Right lobe of liver (tissue), 6 donors: ENCODE data around the gene ANKRD60. TPM values are rescaled to one million over a fixed set of nuclear protein-coding genes. Genes with fewer than 3 reads are reported as not detected.

Experiments used
- ATAC-seq, 4 donors: fragments of 200-7000 bp; cut with Tn5 transposase; one replicate each; pipeline ENCODE4 v1.9.1; 2020; ENCODE audit warnings: mild to moderate bottlenecking in 4 of 4, moderate library complexity in 4 of 4
- DNase-seq, 3 donors: peaks; one replicate each; pipeline ENCODE4 v3.0.0-alpha.2; 2020
- H3K27ac ChIP-seq, 3 donors: fragments of 200-600 bp; one replicate each; pipeline ENCODE4 v1.8.0; 2022
- H3K27me3 ChIP-seq, 2 donors: fragments of 200-600 bp; one replicate each; pipeline ENCODE4 v1.8.0; 2022
- H3K36me3 ChIP-seq, 4 donors: fragments of 200-600 bp; sonication (generic) in 1 of 4; one replicate each; pipeline versions ENCODE4 v1.5.1 to v1.8.0; 2017 to 2022; ENCODE audit warnings: control low read depth in 1 of 4
- H3K4me1 ChIP-seq, 4 donors: fragments of 200-600 bp; sonication (generic) in 1 of 4; one replicate each; pipeline versions ENCODE4 v1.5.1 to v1.8.0; 2017 to 2022; ENCODE audit warnings: control low read depth in 1 of 4
- H3K4me3 ChIP-seq, 3 donors: fragments of 200-600 bp; one replicate each; pipeline ENCODE4 v1.8.0; 2022
- H3K9me3 ChIP-seq, 4 donors: fragments of 200-600 bp; sonication (generic) in 1 of 4; one replicate each; pipeline versions ENCODE4 v1.5.1 to v1.8.0; 2017 to 2022; ENCODE audit warnings: control low read depth in 1 of 4
- POLR2A ChIP-seq: fragments of 450-650 bp; IDR thresholded peaks from one replicate; pipeline ENCODE4 v1.6.1; 2017; ENCODE audit warnings: antibody characterized with exemption, mild to moderate bottlenecking
- WGBS: methylation state at CpG from one replicate; pipeline ENCODE4 v1.1.6; 2018; ENCODE audit warnings: low coverage, low lambda C conversion rate; ENCODE audit not compliant: insufficient coverage; ENCODE audit errors: missing lambda C conversion rate; 5-methylcytosine and 5-hydroxymethylcytosine counted together
- intact Hi-C, 2 donors: fragments of 100-400 bp; cut with DNase I; formaldehyde crosslinking; loops; one replicate each; pipeline versions ENCODE4 v1.11.2 to v1.14.1; 2022
- total RNA-seq, 6 experiments: library from RNA; depleted of rRNA in 2 of 6; stranded (reverse); fragments of >200 nt in 2 of 6; fragmentation: NEBNext Ultra II Directional in 3 of 6; extraction: Animal tissue kit (Norgen Biotek cat#: 25700) in 3 of 6; gene quantifications; one replicate each; pipeline versions ENCODE4 v1.1.0 to v1.2.4, GENCODE V29; 2016 to 2023
- TF ChIP-seq, protein P1 (sequence below), 4 donors: fragments of 200-600 bp in 3 of 4; fragments of 450-650 bp in 1 of 4; IDR thresholded peaks; one replicate each; pipeline versions ENCODE4 v1.5.1 to v1.8.0; 2016 to 2022; ENCODE audit warnings: antibody characterized with exemption in 4 of 4, mild to moderate bottlenecking in 2 of 4
- donor health status: DM: no; HTN: yes; CAD: no.
- donor health status: DM: no; HTN: no; CAD: no.
- donor health status: DM: no; HTN: no; CAD: no.
- donor health status: DM: no; HTN: yes; CAD: no.
- donor health status: DM: no; HTN: yes; CAD: no.

ANKRD60 gene
- total RNA-seq, 6 experiments from 2014 or later, result not detected

DNA sequence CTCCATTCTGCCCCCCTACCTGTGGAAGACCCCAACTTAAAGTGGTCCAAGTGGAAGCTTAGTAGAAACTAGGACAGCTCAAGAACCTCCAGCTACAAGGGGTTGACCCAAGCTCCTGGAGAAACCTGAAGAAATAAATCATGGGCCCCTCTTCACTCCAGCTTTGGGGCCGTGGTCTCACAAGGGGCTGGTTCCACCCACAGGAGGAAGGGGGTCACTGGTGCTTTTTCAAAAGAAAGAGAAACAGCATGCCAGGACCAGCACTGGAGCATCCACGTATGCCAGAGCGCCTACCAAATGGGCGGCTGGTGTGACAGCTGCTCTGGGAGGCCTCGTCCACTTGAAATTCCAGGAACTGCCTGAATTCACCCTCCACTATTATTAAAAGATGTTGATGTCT, 14.4 kb upstream of the ANKRD60 start:
- no peak for TF ChIP-seq POLR2A
- TF ChIP-seq, protein P1, sequence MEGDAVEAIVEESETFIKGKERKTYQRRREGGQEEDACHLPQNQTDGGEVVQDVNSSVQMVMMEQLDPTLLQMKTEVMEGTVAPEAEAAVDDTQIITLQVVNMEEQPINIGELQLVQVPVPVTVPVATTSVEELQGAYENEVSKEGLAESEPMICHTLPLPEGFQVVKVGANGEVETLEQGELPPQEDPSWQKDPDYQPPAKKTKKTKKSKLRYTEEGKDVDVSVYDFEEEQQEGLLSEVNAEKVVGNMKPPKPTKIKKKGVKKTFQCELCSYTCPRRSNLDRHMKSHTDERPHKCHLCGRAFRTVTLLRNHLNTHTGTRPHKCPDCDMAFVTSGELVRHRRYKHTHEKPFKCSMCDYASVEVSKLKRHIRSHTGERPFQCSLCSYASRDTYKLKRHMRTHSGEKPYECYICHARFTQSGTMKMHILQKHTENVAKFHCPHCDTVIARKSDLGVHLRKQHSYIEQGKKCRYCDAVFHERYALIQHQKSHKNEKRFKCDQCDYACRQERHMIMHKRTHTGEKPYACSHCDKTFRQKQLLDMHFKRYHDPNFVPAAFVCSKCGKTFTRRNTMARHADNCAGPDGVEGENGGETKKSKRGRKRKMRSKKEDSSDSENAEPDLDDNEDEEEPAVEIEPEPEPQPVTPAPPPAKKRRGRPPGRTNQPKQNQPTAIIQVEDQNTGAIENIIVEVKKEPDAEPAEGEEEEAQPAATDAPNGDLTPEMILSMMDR (IDR thresholded peaks at IDR 0.05), result no peak
- no peak for DNase-seq
- Histone ChIP-seq H3K27me3 (no peaks in the 10 kb centered on the region), H3K9me3 (no peaks in the 10 kb centered on the region), H3K4me1 (no peaks in the 10 kb centered on the region), H3K36me3 (peaks cover 0 to 25% (median 2%) of the 10 kb centered on the region in 4 donors), H3K27ac (no peak overlapping the region), H3K4me3 (no peak overlapping the region)
- WGBS, result no CpG with 5 or more reads among the region's 5 CpGs
- intact Hi-C loops, result loop anchor here in 1 of 2 donors (10.0 kb wide), 1 partner anchor 212 kb away; no protein-coding TSS in a partner anchor
- ATAC-seq, result no peak

DNA sequence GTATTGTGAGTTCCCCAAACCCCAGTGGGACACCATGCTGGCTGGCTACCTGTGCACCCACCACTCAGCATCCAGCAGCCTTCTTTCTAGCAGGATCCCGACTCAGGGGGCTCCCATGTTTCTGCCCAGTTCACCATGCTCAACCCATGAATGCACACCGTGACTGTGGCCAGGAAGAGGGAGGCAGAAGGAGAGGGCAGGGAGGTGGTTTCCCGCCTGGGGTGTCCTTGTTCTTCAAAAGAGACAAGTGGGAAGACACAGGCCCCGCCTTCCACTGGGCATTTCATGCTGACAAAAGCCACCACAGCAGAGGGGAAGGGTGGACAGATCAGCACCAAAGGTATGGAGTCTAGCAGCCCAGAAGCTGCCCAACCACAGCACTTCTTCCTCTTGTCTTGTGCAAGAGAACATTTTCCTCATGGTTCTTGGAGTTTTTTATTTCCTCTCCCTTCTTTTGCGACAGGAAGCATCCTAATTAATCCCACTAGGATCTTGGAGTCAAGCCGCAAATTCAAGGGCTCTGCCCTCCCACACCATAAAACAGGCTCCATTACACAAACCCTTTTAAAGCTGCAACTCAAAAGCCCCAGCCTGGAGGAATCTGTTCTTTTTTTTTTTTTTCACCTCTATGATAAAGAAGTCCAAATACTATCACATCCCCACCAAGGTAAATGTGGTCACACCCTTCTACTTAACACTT, 13.5 kb upstream of the ANKRD60 start:
- H3K9me3 ChIP-seq, result no peaks in the 10 kb centered on the region
- DNase-seq (no peak), ATAC-seq (no peak)
- H3K36me3 ChIP-seq, result peaks cover 0 to 20% (median 2%) of the 10 kb centered on the region in 4 donors
- WGBS, result 93% methylated on average over 4 of the region's 6 CpGs
- H3K4me1 ChIP-seq, result no peaks in the 10 kb centered on the region
- no peak overlapping the region for H3K27ac ChIP-seq
- no peak overlapping the region for H3K4me3 ChIP-seq
- intact Hi-C loops, result loop anchor here in 1 of 2 donors (10.0 kb wide), 1 partner anchor 213 kb away; no protein-coding TSS in a partner anchor
- TF ChIP-seq POLR2A, result no peak
- TF ChIP-seq, protein P1 (IDR thresholded peaks at IDR 0.05), result no peak
- no peaks in the 10 kb centered on the region for H3K27me3 ChIP-seq

DNA sequence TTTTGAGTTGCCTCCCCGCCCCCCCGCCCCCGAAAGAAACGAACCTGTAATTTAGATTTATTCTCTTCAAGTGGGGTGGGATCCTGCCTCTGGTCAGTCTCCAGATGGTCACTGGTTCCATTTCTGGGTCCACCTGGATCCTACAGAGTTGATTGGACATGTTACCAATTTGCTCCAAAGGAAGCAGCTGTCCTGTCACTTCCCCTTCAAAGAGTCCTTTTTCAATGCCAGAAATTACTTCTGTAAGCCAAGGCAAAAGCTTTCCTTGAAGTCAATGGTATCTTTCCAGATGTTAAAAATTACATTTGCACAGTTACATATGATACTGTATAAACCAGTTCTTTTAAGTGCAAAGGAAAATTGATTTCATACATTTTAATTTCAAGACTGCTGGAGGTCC, 12.0 kb upstream of the ANKRD60 start:
- peaks cover 0 to 15% (median under 1%) of the 10 kb centered on the region in 4 donors for H3K36me3 ChIP-seq
- H3K27me3 ChIP-seq, result no peaks in the 10 kb centered on the region
- H3K27ac ChIP-seq, result no peak overlapping the region
- 82% methylated on average over 4 of the region's 4 CpGs for WGBS
- intact Hi-C loops, result loop anchor here in 1 of 2 donors (10.0 kb wide), 1 partner anchor 214 kb away; no protein-coding TSS in a partner anchor
- no peak for TF ChIP-seq POLR2A
- TF ChIP-seq, protein P1 (IDR thresholded peaks at IDR 0.05), result no peak
- ATAC-seq, result no peak
- H3K9me3 ChIP-seq, result no peaks in the 10 kb centered on the region
- H3K4me1 ChIP-seq, result no peaks in the 10 kb centered on the region
- no peak overlapping the region for H3K4me3 ChIP-seq
- DNase-seq, result no peak

DNA sequence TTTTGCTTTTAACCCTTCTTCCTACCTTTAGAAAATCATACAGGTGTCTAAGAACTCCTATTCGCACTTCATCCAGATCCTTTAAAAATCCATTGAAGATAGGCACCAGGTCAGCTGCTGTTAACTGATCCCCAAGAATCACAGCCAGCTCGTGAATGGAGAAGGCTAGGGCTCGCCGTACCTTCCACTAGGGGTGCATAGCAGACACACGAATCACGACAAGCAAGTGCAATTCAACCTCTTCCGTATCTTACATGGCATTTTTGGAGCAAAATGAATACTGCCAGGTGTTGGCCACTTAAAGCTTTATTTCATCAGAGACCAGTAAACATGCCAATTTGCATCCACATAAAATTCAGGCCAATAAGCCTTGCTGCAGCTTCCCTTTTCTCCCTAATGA, 10.8 kb upstream of the ANKRD60 start:
- Histone ChIP-seq H3K4me3 (no peak overlapping the region), H3K36me3 (peaks cover 0 to 6% (median 0%) of the 10 kb centered on the region in 4 donors), H3K27ac (no peak overlapping the region), H3K27me3 (no peaks in the 10 kb centered on the region), H3K9me3 (no peaks in the 10 kb centered on the region), H3K4me1 (no peaks in the 10 kb centered on the region)
- intact Hi-C loops, result no loop called here
- 82% methylated on average over 7 of the region's 7 CpGs for WGBS
- TF ChIP-seq, protein P1 (IDR thresholded peaks at IDR 0.05), result no peak
- TF ChIP-seq POLR2A, result no peak
- ATAC-seq, result no peak
- no peak for DNase-seq
